Prostate gland (tissue), 2 donors: ENCODE data around the gene SPG11.

ENCODE experiments used
- POLR2A ChIP-seq: fragments of 450-650 bp; IDR thresholded peaks from one replicate; pipeline ENCODE4 v1.6.1; 2016; ENCODE audit warnings: antibody characterized with exemption, mild to moderate bottlenecking
- POLR2AphosphoS5 ChIP-seq: sonication (generic); formaldehyde crosslinking; IDR thresholded peaks from one replicate; pipeline ENCODE4 v1.6.1; 2017; ENCODE audit warnings: antibody characterized with exemption
- TF ChIP-seq, protein P1 (sequence below), 4 experiments: fragments of 200-600 bp in 2 of 4; fragments of 450-650 bp in 2 of 4; sonication (generic) in 2 of 4; IDR thresholded peaks; 1 replicate in 3 of 4; 2 replicates in 1 of 4; pipeline ENCODE4 v1.5.1; 2016 to 2019; ENCODE audit warnings: antibody characterized with exemption in 4 of 4, mild to moderate bottlenecking in 2 of 4, moderate library complexity in 2 of 4

DNA sequence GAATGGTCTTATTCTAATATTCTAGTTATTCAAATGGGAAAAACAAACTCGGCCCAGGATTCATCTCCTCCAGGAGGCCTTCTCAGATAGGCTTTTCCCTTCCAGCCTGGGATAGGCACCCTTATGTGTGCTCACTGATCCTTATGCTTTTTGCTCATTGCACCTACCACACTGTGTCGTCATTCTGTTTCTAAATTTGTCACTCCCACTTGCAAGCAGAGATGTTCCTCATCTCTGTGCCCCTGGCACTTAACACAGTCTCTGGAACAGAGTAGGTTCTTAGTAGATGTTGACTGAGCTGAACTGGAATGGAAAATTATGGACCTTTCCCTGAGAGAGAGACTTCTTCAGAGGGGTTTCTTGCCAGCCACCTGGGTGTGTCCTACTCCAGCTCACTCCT lies 18.7 kb upstream of the SPG11 start:
- TF ChIP-seq, protein P1, sequence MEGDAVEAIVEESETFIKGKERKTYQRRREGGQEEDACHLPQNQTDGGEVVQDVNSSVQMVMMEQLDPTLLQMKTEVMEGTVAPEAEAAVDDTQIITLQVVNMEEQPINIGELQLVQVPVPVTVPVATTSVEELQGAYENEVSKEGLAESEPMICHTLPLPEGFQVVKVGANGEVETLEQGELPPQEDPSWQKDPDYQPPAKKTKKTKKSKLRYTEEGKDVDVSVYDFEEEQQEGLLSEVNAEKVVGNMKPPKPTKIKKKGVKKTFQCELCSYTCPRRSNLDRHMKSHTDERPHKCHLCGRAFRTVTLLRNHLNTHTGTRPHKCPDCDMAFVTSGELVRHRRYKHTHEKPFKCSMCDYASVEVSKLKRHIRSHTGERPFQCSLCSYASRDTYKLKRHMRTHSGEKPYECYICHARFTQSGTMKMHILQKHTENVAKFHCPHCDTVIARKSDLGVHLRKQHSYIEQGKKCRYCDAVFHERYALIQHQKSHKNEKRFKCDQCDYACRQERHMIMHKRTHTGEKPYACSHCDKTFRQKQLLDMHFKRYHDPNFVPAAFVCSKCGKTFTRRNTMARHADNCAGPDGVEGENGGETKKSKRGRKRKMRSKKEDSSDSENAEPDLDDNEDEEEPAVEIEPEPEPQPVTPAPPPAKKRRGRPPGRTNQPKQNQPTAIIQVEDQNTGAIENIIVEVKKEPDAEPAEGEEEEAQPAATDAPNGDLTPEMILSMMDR (IDR thresholded peaks at IDR 0.05) = no peak
- TF ChIP-seq POLR2A = no peak
- no peak for TF ChIP-seq POLR2AphosphoS5
